SK-N-SH treated with all-trans-retinoic acid at 6 μM for 48 hours (cell line): ENCODE results near the gene COL23A1.

ENCODE experiments used
- ISL1 ChIP-seq: fragments of 250-450 bp; sonication (Bioruptor Pico); IDR thresholded peaks from 2 replicates; pipeline ENCODE4 v2.1.2; 2022; ENCODE audit warnings: mild to moderate bottlenecking, moderate library complexity
- PPARA ChIP-seq: fragments of 250-450 bp; sonication (Bioruptor Pico); IDR thresholded peaks from 2 replicates; pipeline ENCODE4 v1.5.0; 2020; ENCODE audit warnings: mild to moderate bottlenecking, borderline replicate concordance
- SNAI2 ChIP-seq: fragments of 250-450 bp; sonication (Bioruptor Pico); IDR thresholded peaks from 2 replicates; pipeline ENCODE4 v1.5.0; 2020; ENCODE audit warnings: mild to moderate bottlenecking, moderate library complexity
- TOX ChIP-seq: fragments of 250-450 bp; sonication (Bioruptor Pico); IDR thresholded peaks from 2 replicates; pipeline ENCODE4 v1.8.0; 2021; ENCODE audit warnings: mild to moderate bottlenecking, moderate library complexity, borderline replicate concordance
- TSHZ2 ChIP-seq: fragments of 250-450 bp; sonication (Bioruptor Pico); IDR thresholded peaks from 2 replicates; pipeline ENCODE4 v1.5.0; 2020; ENCODE audit warnings: mild to moderate bottlenecking, moderate library complexity
- ZC3H10 ChIP-seq: fragments of 250-450 bp; sonication (Bioruptor Pico); IDR thresholded peaks from 2 replicates; pipeline ENCODE4 v1.5.1; 2021; ENCODE audit warnings: mild to moderate bottlenecking, moderate library complexity
- ZNF565 ChIP-seq: fragments of 450-650 bp; formaldehyde crosslinking; conservative IDR thresholded peaks from 2 replicates; pipeline ENCODE4 v1.5.0; 2020; ENCODE audit warnings: low read depth, mild to moderate bottlenecking, moderate library complexity

GRCh38 chr5:178469975-178470759, 120.0 kb downstream of the COL23A1 start:
- no peak for TF ChIP-seq ISL1
- no peak for TF ChIP-seq ZNF565 (CRISPR knock-in tag)
- TF ChIP-seq SNAI2 (CRISPR knock-in tag), result no peak
- peak; percentile 54; the same call in 1 of the 2 replicates for TF ChIP-seq TSHZ2 (CRISPR knock-in tag)
- TF ChIP-seq ZC3H10 (CRISPR knock-in tag), result no peak
- TF ChIP-seq PPARA, result no peak
- TF ChIP-seq TOX, result no peak
